HG02870 (cell line): ENCODE measurements around the gene CYTIP.
"Not testable (repeated sequence)": the region's sequence is repeated elsewhere in the genome, so short reads cannot be mapped to it uniquely, and the experiment has no call there.

Experiments
- ATAC-seq: cut with Tn5 transposase; IDR thresholded peaks from one replicate; pipeline ENCODE4 v1.9.1; 2021; ENCODE audit warnings: mild to moderate bottlenecking, moderate library complexity; ENCODE audit not compliant: unreplicated experiment

CYTIP gene

GRCh38 chr2:157386747-157387146 is 57.1 kb downstream of the CYTIP start:
- no peak for ATAC-seq

GRCh38 chr2:157386247-157386646 is 57.6 kb downstream of the CYTIP start:
- no peak for ATAC-seq

GRCh38 chr2:157377861-157378260 is 66.0 kb downstream of the CYTIP start:
- no peak for ATAC-seq

GRCh38 chr2:157376041-157376440 is 67.8 kb downstream of the CYTIP start:
- ATAC-seq = no peak

- ATAC-seq = no peak
These were observed 68.5 kb downstream of the CYTIP start for GRCh38 chr2:157375384-157375783.

GRCh38 chr2:157368508-157368907 is 75.4 kb downstream of the CYTIP start:
- ATAC-seq = not testable (repeated sequence)

- no peak for ATAC-seq
These were observed 76.2 kb downstream of the CYTIP start for GRCh38 chr2:157367704-157368103.
